ENCODE data around the gene CAMK1D.

The CAMK1D gene

GRCh38 chr10:12393831-12394230 lies 44.5 kb downstream of the CAMK1D start:
- no peak for TF ChIP-seq CTCF (IDR thresholded peaks at IDR 0.05)

- no peak for TF ChIP-seq CTCF (IDR thresholded peaks at IDR 0.05)
These were observed 45.1 kb downstream of the CAMK1D start for GRCh38 chr10:12394241-12395033.

- TF ChIP-seq CTCF (IDR thresholded peaks at IDR 0.05) = no peak
These were observed 46.7 kb downstream of the CAMK1D start for GRCh38 chr10:12396093-12396492.

GRCh38 chr10:12396567-12396966 lies 47.2 kb downstream of the CAMK1D start:
- no peak for TF ChIP-seq CTCF (IDR thresholded peaks at IDR 0.05)

GRCh38 chr10:12397147-12397896 lies 48.0 kb downstream of the CAMK1D start:
- no peak for TF ChIP-seq CTCF (IDR thresholded peaks at IDR 0.05)

- no peak for TF ChIP-seq CTCF (IDR thresholded peaks at IDR 0.05)
These were observed 48.6 kb downstream of the CAMK1D start for GRCh38 chr10:12397941-12398340.

- TF ChIP-seq CTCF (IDR thresholded peaks at IDR 0.05) = no peak
These were observed 51.1 kb downstream of the CAMK1D start for GRCh38 chr10:12400266-12400931.
